Panc1 (cell line): Measurements from ENCODE around the gene NR3C1. TPM values are rescaled to one million over a fixed set of nuclear protein-coding genes. Genes with fewer than 3 reads are reported as not detected.

ENCODE experiments used
- ATAC-seq: fragments of 200-7000 bp; cut with Tn5 transposase; 2 replicates; pipeline ENCODE4 v1.9.1; 2020; ENCODE audit warnings: mild to moderate bottlenecking, moderate library complexity
- BruUV-seq: library from RNA; stranded (reverse); fragments of 400-500 nt; replicated peaks from 2 replicates; lab custom pipeline; 2021; lab: Mats Ljungman, UMichigan
- CTCF ChIA-PET: fragments of 300-600 bp; sonication (Branson Sonifier 250); formaldehyde crosslinking; loops from one replicate; lab custom pipeline; 2022; ENCODE audit warnings: antibody characterized with exemption; lab: Charles Lee
- POLR2A ChIA-PET: fragments of 300-600 bp; sonication (Branson Sonifier 250); formaldehyde crosslinking; loops from one replicate; lab custom pipeline; 2022; ENCODE audit warnings: antibody characterized with exemption; lab: Charles Lee
- DNase-seq: peaks from one replicate; pipeline ENCODE4 v3.0.0-alpha.2; 2010; ENCODE audit warnings: low read depth, low spot score
- H3K27ac ChIP-seq: 2 replicates; pipeline ENCODE4 v1.5.1; 2011; ENCODE audit warnings: mild to moderate bottlenecking, low read length, inconsistent platforms
- H3K27me3 ChIP-seq: fragments of 200-500 bp; sonication (Bioruptor generic); 2 replicates; pipeline ENCODE4 v1.6.0; 2014; ENCODE audit warnings: low read length, inconsistent platforms; ENCODE audit not compliant: control insufficient read depth, insufficient read depth
- H3K36me3 ChIP-seq: fragments of 200-500 bp; sonication (Bioruptor generic); 2 replicates; pipeline ENCODE4 v1.5.1; 2014; ENCODE audit warnings: inconsistent platforms, mild to moderate bottlenecking, low read length, moderate library complexity; ENCODE audit not compliant: control insufficient read depth, insufficient read depth
- H3K4me1 ChIP-seq: 2 replicates; pipeline ENCODE4 v1.5.1; 2011; ENCODE audit warnings: inconsistent platforms, mild to moderate bottlenecking, low read length, moderate library complexity; ENCODE audit not compliant: control insufficient read depth, insufficient read depth
- H3K4me3 ChIP-seq, 2 experiments: 2 replicates each; pipeline ENCODE4 v1.5.1; 2011 to 2012; ENCODE audit warnings: low read depth in 2 of 2, low read length in 2 of 2, mild to moderate bottlenecking in 2 of 2, inconsistent platforms in 1 of 2, moderate library complexity in 1 of 2
- H3K9me3 ChIP-seq: fragments of 200-500 bp; sonication (Bioruptor generic); 2 replicates; pipeline ENCODE4 v1.5.1; 2014; ENCODE audit warnings: low read depth, mild to moderate bottlenecking, inconsistent platforms, low read length, moderate library complexity; ENCODE audit not compliant: control insufficient read depth, insufficient read depth
- CTCF ChIP-seq: fragments of 450-650 bp; IDR thresholded peaks from 2 replicates; pipeline ENCODE4 v1.5.1; 2017; ENCODE audit warnings: mild to moderate bottlenecking
- POLR2AphosphoS5 ChIP-seq: IDR thresholded peaks from 2 replicates; pipeline ENCODE4 v1.6.1; 2012; ENCODE audit warnings: mild to moderate bottlenecking, low read depth, low read length, moderate library complexity
- REST ChIP-seq, 2 experiments: IDR thresholded peaks; 2 replicates each; pipeline ENCODE4 v1.6.1; 2011 to 2012; ENCODE audit warnings: low read depth in 2 of 2, control low read depth in 1 of 2, low read length in 1 of 2, mild to moderate bottlenecking in 1 of 2, moderate library complexity in 1 of 2; ENCODE audit not compliant: insufficient read depth in 1 of 2
- SIN3A ChIP-seq: IDR thresholded peaks from 2 replicates; pipeline ENCODE4 v1.6.1; 2012; ENCODE audit warnings: low read depth, mild to moderate bottlenecking, low read length, moderate library complexity, borderline replicate concordance; ENCODE audit not compliant: insufficient read depth
- TCF7L2 ChIP-seq: IDR thresholded peaks from 2 replicates; pipeline ENCODE4 v1.6.1; 2011; ENCODE audit warnings: mild to moderate bottlenecking, low read depth, low read length, inconsistent platforms
- in situ Hi-C: cut with HindIII; loops from 2 replicates; pipeline ENCODE4 v1.10.0; 2016; ENCODE audit warnings: low sequenced_read_pairs, low pct_unique_long_range_greater_than_20kb
- intact Hi-C: fragments of 100-400 bp; cut with micrococcal nuclease; formaldehyde crosslinking; loops from one replicate; pipeline ENCODE4 v1.10.0; 2022; ENCODE audit not compliant: unreplicated experiment
- total RNA-seq: library from RNA; stranded (reverse); gene quantifications from one replicate; pipeline ENCODE4 v1.2.1, GENCODE V29; 2021; ENCODE audit not compliant: unreplicated experiment

The NR3C1 gene
- total RNA-seq, 1 experiment from 2014 or later: 52.6 TPM

- no peak for TF ChIP-seq POLR2AphosphoS5
- no peak for TF ChIP-seq CTCF
- TF ChIP-seq REST (IDR thresholded peaks at IDR 0.05; ENCODE audit: insufficient read depth in 1 of 2, low read depth in 2 of 2, low read length in 1 of 2): no peak
- TF ChIP-seq TCF7L2: no peak
- TF ChIP-seq SIN3A: no peak
- intact Hi-C loops: no loop called here
- H3K9me3 ChIP-seq: no peaks in the 10 kb centered on the region
- DNase-seq (no peak), ATAC-seq (no peak)
- CTCF ChIA-PET: no interaction called here
- H3K4me1 ChIP-seq: peaks cover 5% of the 10 kb centered on the region; the same call in 1 of the 2 replicates
- in situ Hi-C loops: no loop called here
- no peak overlapping the region for H3K4me3 ChIP-seq
- no peaks in the 10 kb centered on the region for H3K27me3 ChIP-seq
- no peak overlapping the region for H3K27ac ChIP-seq
- no peaks in the 10 kb centered on the region for H3K36me3 ChIP-seq
- no TSS peak for BruUV-seq
- POLR2A ChIA-PET: no interaction called here
These were observed 9.3 kb upstream of the NR3C1 start for GRCh38 chr5:143412661-143413342.

- in situ Hi-C loops: no loop called here
- CTCF ChIA-PET: no interaction called here
- ATAC-seq (no peak), DNase-seq (no peak)
- TF ChIP-seq TCF7L2 (no peak), REST (IDR thresholded peaks at IDR 0.05; ENCODE audit: insufficient read depth in 1 of 2, low read depth in 2 of 2, low read length in 1 of 2) (no peak), POLR2AphosphoS5 (no peak), CTCF (no peak), SIN3A (no peak)
- Histone ChIP-seq H3K27me3 (no peaks in the 10 kb centered on the region; the same call in 1 of the 2 replicates), H3K4me3 (no peak overlapping the region), H3K27ac (no peak overlapping the region), H3K36me3 (no peaks in the 10 kb centered on the region), H3K4me1 (peaks cover 2% of the 10 kb centered on the region), H3K9me3 (no peaks in the 10 kb centered on the region; the same call in 1 of the 2 replicates)
- BruUV-seq: no TSS peak
- intact Hi-C loops: no loop called here
- POLR2A ChIA-PET: no interaction called here
These were observed 6.4 kb upstream of the NR3C1 start for GRCh38 chr5:143409926-143410325.
